Adrenal gland (tissue), 5 donors: ENCODE data around the gene USP34.

Experiments used
- POLR2A ChIP-seq, 2 donors: fragments of 450-650 bp; IDR thresholded peaks; one replicate each; pipeline ENCODE4 v1.6.1; 2017; ENCODE audit warnings: antibody characterized with exemption in 2 of 2, mild to moderate bottlenecking in 2 of 2, moderate library complexity in 1 of 2
- TF ChIP-seq, protein P1 (sequence below), 6 experiments: fragments of 450-650 bp in 4 of 6; fragments of 200-600 bp in 2 of 6; sonication (generic) in 1 of 6; IDR thresholded peaks; 1 replicate in 5 of 6; 2 replicates in 1 of 6; pipeline versions ENCODE4 v1.5.1 to v1.8.0; 2016 to 2021; ENCODE audit warnings: antibody characterized with exemption in 6 of 6, mild to moderate bottlenecking in 2 of 6, moderate library complexity in 1 of 6
- donor health status: DM: no; HTN: no; CAD: no.

DNA sequence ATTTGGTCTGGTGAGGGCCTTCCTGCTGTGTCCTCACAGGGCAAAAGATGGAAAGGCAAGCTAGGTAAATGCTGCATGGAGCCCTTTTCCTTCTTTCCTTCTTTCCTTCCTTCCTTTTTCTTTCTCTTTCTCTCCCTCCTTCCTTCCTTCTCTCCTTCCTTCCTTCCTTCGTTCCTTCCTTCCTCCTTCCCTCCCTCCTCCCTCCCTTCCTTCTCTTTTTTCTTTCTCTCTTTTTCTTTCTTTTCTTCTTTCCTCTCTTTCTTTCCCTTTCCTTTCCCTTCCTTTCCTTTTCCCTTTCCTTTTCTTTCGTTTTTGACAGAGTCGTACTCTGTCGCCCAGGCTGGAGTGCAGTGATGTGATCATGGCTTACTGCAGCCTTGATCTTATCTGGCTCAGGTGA, 332.0 kb downstream of the USP34 start:
- no peak for TF ChIP-seq POLR2A (IDR thresholded peaks at IDR 0.05)
- TF ChIP-seq, protein P1, sequence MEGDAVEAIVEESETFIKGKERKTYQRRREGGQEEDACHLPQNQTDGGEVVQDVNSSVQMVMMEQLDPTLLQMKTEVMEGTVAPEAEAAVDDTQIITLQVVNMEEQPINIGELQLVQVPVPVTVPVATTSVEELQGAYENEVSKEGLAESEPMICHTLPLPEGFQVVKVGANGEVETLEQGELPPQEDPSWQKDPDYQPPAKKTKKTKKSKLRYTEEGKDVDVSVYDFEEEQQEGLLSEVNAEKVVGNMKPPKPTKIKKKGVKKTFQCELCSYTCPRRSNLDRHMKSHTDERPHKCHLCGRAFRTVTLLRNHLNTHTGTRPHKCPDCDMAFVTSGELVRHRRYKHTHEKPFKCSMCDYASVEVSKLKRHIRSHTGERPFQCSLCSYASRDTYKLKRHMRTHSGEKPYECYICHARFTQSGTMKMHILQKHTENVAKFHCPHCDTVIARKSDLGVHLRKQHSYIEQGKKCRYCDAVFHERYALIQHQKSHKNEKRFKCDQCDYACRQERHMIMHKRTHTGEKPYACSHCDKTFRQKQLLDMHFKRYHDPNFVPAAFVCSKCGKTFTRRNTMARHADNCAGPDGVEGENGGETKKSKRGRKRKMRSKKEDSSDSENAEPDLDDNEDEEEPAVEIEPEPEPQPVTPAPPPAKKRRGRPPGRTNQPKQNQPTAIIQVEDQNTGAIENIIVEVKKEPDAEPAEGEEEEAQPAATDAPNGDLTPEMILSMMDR (IDR thresholded peaks at IDR 0.05): no peak
